ENCODE measurements around the gene PNMA8B.

PNMA8B gene

GRCh38 chr19:46487178-46487801 lies 8.4 kb downstream of the PNMA8B start:
- no peak for DNase-seq

- no peak for DNase-seq
Measured at GRCh38 chr19:46486358-46486757, 9.3 kb downstream of the PNMA8B start.

GRCh38 chr19:46484656-46485055 lies 11.0 kb downstream of the PNMA8B start:
- no peak for DNase-seq

GRCh38 chr19:46482631-46483030 lies 13.0 kb downstream of the PNMA8B start:
- no peak for DNase-seq

- DNase-seq = no peak
Measured at GRCh38 chr19:46481947-46482346, 13.7 kb downstream of the PNMA8B start.

- DNase-seq = no peak
Measured at GRCh38 chr19:46481223-46481848, 14.3 kb downstream of the PNMA8B start.

GRCh38 chr19:46480415-46480814 lies 15.3 kb downstream of the PNMA8B start:
- no peak for DNase-seq

GRCh38 chr19:46478356-46478986 lies 17.2 kb downstream of the PNMA8B start:
- peak in 1 of 5 experiments; percentile 65 for DNase-seq

GRCh38 chr19:46475986-46476385 lies 19.7 kb downstream of the PNMA8B start:
- no peak for DNase-seq

- DNase-seq = no peak
Measured at GRCh38 chr19:46474211-46474610, 21.5 kb downstream of the PNMA8B start.

- no peak for DNase-seq
Measured at GRCh38 chr19:46472592-46472991, 23.1 kb downstream of the PNMA8B start.

GRCh38 chr19:46471811-46472543 lies 23.7 kb downstream of the PNMA8B start:
- DNase-seq = no peak

- DNase-seq = no peak
Measured at GRCh38 chr19:46471116-46471733, 24.4 kb downstream of the PNMA8B start, which contains the start of gene PNMA8A. Gene PNMA8A (minus strand): TSS chr19:46471563. CDS start chr19:46471035, 528 bp downstream.

GRCh38 chr19:46470376-46470775 lies 25.3 kb downstream of the PNMA8B start:
- DNase-seq = no peak

- no peak for DNase-seq
Measured at GRCh38 chr19:46469541-46470185, 26.0 kb downstream of the PNMA8B start.

GRCh38 chr19:46466536-46467196 lies 29.0 kb downstream of the PNMA8B start:
- peak in 1 of 5 experiments; percentile 79 for DNase-seq

- no peak for DNase-seq
Measured at GRCh38 chr19:46463516-46463915, 32.2 kb downstream of the PNMA8B start.

- DNase-seq = no peak
Measured at GRCh38 chr19:46461537-46461936, 34.1 kb downstream of the PNMA8B start.

GRCh38 chr19:46460981-46461380 lies 34.7 kb downstream of the PNMA8B start:
- no peak for DNase-seq

- no peak for DNase-seq
Measured at GRCh38 chr19:46460055-46460454, 35.6 kb downstream of the PNMA8B start.

GRCh38 chr19:46456930-46457329 lies 38.7 kb downstream of the PNMA8B start:
- no peak for DNase-seq

GRCh38 chr19:46454244-46454643 lies 41.4 kb downstream of the PNMA8B start:
- DNase-seq = no peak

All from T-helper 2 cell (primary cell).